ENCODE results near the gene ANO1.

The ANO1 gene

DNA sequence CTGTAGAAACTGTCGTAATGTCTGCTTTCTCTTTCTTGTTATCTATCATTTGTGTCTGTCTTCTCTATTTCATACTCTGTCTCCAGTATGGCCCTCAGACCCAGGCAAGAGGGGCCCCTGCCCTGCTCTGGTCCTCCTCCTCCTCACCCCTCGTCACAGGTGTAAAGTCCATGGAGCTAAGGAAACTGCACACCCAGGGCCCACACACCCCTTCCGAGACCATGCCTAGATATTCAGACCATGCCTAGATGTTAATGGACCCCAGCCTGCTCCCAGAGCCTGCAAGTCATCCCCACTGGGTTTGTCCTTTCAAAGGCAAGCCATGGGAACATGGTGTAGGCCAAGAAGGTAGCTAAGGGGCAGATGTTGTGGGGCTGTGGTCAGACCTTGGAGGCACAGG lies 24.1 kb upstream of the ANO1 start:
- no peak for DNase-seq

DNA sequence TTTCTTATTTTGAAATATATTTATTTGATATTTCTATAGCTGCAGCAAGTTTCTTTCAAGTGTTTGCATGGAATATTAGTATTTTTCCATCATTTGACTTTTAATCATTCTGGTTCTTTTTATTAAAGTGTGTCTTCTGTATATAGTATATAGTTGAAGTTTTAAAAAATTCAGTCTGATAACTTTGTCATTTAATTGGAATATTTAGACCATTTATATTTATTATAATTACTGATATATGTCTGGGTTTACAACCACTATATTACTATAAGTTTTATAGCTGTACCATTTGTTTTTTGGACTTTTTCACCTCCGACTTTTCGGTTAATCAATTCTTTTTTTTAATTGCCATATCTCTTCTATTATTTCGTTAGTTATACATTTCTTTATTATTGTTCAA lies 22.7 kb upstream of the ANO1 start:
- DNase-seq: no peak

DNA sequence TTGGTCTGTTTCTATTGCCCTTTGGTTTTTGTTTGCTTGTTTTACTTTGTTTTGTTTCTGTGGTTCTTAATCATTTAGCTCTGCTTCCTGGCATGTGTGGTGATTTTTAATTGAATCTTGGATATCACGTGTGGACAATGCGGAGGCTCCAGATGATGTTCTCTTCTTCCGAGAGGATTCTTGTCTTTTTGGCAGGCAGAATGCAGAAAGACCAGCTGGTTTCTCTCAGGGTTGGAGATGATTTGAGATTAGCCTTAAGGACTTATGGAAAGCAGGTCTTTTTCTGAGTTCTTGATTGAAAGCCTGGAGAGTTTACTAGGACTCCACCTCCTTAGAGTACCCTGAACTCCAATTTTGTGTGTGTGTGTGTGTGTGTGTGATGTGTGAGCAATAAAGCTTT lies 21.0 kb upstream of the ANO1 start:
- DNase-seq: no peak

DNA sequence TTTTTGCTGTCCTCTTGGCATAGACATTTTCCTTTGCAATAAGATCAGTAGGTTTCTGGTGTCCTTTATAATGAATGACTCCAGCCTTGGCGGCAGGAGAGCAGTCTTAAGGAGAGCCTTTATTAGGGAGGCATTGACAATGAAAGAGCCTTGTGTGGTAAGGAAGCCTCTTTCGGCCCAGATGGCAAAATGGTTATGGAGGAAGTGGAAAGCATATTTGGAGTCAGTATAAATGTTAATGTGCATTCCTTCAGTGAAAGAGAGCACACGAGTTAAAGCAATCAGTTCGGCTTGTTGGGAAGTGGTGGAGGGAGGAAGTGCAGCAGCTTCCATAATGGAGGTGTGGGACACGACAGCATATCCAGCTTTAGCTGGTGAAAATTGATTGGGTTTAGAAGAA lies 18.1 kb upstream of the ANO1 start:
- DNase-seq: no peak

DNA sequence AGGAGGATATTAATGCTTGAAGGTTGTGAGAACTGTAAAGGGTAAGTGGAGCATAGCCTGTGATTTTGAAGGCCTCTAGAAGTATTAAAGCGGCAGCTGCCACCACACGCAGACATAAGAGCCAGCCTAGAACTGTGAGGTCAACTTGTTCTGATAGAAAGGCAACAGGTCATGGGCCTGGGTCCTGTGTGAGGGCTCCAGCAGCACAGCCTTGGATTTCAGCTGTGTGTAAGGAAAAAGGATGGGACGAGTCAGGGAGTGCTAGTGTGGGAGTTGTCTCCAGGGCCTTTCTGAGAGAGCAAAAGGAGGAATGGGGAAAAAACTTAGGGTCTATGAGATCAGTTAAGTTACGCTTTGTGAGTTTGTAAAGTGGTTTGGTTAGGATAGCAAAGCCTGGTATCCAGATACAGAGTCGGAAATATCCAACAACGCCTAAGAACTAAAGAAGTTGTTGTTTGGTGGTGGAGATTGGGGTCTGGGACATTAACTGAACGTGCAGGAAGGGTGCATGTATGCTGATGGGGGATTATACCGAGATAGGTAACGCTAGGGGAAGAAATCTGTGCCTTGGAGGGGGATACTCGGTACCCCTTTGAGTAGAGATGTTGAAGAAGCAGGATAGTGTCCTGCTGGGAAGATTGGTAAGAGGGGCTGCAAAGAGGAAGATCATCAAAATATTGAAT lies 17.4 kb upstream of the ANO1 start:
- no peak for DNase-seq

DNA sequence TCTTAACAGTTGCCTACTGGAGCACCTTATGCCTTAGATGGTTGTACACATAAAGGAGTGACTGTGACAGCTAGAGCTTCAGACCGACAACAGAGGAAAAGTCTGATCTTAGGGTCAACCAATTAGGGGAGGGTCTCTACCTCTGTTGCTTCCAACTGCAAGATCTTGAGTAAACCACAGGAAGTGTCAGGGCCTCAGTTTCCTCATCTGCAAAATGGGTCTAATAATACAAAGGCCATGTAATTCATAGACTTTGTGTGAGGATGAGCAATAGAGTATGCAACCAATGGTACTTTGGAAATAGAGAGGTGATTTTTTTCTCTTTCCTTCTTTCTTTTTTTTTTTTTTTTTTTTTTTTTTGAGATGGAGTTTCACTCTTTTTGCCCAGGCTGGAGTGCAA lies 16.4 kb upstream of the ANO1 start:
- DNase-seq: no peak

DNA sequence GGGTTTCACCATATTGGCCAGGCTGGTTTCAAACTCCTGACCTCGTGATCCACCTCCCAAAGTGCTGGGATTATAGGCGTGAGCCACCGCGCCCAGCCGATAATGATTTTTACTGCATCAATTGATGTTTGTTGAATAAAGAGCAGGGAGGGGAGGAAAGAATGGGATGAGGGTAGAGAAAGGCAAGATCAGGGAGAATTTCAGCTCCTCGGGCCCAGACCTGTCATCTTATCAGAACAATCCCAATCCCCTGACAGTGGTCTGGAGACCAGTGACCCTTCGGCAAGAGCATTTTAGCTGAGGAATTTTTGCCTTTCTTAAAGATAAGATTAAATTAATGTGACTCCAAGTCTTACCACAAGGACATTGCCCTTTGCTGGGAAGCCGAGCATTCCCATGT lies 15.0 kb upstream of the ANO1 start:
- DNase-seq: no peak

DNA sequence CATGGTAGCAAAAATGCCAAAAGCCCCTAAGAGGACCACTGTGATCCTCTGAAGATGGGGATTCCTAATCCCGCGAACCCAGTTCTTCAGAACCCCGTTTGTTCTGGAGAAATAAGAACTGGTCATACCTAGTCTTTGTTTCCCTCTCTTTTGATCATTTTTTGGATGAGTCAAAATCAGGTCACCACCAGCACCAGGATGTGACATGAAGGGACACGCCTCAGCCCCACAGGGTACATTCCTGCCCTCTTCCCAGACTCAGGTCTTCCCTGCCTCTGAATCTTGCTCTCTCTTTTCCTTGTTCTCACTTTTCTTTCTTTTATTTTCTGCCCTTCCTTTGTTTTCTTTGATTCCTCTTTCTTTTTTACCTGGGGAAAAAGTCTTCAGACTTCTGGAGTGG lies 14.6 kb upstream of the ANO1 start:
- no peak for DNase-seq

DNA sequence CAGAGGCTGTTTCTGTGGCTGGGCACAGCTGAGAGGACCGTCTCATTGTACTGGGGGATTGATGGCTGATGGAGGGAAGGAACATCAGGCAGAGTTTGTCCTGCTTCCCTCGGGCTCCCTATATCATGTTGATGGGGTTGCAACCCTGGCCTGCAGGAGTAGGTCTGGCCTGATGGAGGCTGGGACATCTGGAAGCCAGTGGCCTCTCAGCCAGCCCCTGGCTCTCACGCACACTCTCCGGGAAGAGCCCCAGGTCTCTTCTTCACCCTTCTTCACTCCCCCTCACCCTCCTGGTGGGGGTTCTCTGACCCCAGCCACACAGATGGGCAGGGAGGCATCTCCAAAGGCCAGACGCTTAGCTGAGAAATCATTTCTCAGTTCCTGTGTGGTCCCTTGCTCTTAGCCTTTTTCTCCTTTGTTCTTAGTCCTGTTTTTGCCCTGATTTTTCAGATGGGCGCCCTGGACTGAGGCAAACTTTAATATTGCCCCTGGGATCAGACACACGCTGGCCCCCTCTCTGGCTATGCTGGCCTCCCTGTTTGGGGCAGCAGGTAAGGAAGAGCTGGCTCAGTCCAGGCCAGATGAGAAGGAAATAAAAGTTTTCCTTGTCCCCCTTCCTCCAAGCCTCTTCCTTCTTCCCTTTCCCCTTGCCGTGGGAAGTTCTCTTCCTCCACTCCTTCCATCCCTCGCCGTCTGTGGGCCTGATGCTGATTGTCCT lies 13.9 kb upstream of the ANO1 start:
- DNase-seq: no peak

DNA sequence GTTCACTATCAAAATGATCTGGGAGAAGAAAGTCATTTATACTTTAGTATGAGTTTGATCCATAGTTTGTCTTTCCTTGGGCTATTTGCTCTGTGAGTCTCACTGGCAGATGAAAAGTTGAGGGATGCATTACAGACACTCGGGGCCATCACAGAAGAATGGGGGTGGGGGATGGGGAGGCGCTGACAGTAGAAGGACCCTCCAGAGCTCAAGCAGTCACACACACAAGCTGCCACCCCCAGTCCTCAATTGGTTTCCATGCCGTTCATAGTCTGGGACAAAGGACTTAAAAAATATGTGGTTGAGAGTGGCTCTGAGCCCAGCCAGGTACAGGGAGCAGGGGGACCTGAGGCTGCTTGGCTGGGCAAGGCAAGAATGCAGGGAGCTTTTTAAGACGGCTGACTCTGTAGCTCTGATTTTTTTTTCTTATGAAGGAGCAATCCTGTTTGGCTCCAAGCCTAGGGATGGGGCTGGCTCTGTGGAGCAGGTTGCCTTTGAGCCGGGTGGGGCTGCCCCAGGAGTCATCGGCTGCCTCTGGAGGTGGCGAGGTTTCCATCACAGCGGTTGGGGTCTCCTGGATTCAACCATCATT lies 13.3 kb upstream of the ANO1 start:
- DNase-seq: no peak

DNA sequence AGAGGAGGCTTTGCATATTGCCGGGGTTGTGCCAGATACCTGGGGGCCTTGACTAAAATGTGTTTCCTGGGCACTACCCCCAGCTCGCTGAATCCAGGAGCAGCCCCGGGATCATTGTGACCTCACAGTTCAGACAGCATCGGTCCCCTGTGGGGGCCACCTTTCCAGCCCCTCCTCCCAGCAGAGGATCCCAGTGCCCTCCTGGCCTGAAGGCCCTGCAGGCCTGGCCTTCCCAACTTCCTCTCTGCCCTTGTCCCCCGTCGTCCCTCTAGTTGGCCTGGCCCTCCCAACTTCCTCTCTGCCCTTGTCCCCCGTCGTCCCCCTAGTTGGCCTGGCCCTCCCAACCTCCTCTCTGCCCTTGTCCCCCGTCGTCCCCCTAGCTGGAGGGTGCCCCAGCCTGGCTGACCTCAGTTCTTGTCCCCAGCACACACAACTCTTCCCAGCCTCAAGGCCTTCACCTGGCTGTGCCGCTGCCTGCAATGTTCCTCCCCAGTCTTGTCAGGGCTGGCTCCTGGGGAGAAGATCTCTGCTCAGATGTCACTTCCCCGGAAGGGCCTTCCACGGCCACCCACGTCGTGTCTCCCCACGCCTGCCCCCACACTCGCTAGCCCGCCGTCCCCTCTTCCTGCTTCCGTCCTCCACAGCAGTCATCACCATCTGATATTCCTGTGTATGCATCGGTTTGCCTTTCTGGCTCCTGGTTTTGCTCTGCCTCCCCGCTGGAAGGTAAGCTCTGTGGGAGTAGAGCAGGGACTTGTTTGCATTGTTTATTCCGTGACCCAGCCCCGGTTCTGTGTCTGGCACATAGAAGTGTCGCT lies 12.6 kb upstream of the ANO1 start:
- DNase-seq: no peak

DNA sequence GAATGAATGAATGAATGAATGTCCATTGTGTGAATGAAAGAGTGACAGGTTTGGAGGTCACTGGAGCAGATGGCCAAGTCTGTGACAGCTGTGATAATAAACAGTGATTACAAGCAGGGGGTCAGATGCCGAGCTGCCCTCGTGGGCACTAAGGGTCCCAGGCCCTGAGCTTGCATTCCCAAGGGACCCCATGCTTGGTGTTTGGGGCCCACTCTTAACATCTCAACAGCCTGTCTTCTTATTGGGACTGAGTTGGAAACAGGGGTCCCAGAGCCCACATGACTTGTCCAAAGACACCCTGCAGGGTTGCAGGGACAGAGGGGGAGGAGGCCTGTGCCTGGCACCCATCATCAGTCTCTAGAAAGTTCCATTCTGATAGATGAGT lies 12.0 kb upstream of the ANO1 start:
- DNase-seq: no peak

DNA sequence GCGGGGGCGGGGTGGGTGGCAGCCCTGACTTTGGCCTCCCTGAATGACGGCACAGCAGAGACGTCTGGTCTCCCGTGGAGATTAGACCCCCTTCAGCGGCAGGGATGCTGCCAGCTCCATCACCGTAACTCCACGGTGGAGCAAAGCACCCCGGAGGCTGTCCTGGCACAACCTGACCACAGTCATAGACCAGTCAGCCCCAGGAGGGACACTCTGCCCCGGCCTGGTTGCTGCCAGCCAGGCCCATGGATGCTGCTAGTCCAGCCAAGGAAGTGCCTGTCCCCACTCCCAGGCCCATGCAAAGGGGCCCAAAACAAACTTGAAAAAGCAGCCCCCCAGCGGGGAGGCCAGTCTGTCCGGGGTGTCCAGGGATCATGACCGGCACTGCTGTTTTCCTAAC lies 11.5 kb upstream of the ANO1 start:
- DNase-seq: no peak

DNA sequence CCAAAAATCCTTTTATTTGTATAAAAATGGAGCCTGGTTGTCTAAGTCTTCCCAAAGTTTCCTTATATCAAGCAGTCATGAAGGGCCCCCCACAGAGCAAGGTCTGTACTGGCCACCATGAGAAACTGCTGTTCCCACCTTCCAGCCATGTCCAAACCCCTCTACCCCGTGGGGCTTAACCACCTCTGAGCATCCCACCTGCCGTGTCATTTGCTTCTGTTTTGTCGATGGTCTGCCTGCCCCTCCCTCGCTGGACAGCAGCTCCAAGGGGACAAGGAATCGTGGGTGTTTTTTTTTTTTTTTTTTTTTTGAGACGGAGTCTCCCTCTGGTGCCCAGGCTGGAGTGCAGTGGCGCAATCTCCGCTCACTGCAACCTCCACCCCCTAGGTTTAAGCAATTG lies 11.1 kb upstream of the ANO1 start:
- DNase-seq: no peak

DNA sequence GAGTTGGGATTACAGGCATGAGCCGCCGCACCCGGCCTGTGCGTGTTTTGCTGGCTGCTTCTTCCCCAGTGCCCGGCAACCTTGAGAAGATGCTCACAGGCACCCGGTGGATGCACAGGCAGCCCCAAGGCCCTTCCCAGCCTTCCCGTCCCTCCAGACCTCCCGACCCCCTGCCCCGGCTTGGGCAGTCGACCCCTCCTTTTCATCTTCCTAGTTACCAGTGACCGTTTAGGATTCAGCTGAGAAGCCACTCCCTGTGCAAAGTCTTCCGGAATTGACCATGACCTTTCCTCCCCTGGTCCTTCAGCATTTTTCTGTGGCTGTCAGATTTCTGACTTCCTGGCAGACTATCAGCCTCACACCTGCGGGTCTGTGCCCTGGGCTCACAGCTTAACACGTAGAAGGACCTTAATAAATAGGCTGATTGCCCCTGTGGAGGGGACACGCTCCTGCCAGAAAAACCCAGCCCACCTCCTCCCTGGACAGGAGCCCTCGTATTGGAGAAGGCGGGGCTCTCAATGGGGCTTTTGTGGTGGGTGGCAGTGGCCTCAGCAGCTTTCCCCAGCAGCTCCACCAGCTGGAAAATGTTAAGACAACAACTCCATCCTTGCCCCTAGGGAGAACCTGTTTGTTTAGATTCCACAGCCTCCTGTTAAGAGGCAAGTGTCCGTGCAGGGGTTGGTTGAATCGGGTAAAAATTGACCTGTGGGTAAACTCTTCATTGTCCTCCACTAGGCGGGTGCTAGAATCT lies 10.4 kb upstream of the ANO1 start:
- DNase-seq: no peak

DNA sequence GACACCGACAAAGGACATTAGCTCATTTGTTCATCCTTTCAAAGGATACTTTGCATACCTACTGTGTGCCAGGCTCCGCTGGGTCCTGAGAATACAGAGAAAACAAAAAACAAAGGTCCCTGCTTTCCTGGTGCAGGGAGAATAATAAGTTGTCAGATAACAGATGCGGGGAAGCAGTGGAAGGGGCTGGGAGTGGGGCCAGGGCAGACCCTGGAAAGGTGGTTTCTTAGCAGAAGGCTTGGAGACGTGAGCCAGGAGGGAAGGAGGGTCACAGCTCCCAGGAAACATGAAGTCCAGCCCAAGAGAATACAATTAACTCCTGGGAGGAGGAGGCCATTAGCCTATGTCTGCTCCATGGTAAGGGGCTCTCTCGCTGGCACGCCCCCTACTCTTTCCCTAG lies 9.8 kb upstream of the ANO1 start:
- no peak for DNase-seq

DNA sequence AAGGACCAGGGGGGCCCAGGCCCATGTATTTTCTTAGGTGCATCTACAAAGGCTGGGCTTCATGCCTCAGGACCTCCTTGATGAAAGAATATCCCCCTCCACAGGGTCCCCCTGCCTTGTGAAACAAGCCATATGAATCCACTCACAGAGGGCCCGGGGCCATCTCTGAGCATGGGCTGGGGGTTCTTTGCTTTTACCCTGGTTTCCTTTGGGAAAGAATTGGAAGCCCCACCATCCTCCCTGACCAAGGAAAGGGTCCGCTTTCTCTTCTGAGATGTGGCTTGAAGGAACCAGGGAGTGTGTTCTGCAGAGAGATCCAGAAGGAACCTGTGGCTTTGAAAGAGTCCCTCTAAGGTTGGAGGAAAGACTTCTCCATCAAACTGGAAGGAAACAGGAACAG lies 9.2 kb upstream of the ANO1 start:
- DNase-seq: no peak

DNA sequence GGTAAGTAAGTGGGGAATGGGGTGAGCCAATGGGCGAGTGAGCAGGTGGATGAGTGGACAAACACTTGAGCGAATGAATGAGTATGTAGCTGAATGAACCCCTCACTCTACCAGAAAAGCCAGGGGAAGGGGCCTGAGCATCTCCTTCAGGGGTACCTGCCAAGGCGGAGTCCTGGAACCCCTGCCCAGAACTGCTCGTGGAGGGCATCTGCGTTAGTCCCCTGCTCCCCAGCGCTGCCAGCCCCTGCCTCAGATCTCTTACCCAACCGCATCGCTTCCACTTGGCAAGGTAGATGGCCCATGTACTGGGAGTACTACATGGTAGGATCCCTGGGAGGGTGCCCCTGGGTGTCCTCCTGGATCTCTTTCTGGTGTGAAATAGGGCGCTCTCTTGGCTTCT lies 7.4 kb upstream of the ANO1 start:
- no peak for DNase-seq

DNA sequence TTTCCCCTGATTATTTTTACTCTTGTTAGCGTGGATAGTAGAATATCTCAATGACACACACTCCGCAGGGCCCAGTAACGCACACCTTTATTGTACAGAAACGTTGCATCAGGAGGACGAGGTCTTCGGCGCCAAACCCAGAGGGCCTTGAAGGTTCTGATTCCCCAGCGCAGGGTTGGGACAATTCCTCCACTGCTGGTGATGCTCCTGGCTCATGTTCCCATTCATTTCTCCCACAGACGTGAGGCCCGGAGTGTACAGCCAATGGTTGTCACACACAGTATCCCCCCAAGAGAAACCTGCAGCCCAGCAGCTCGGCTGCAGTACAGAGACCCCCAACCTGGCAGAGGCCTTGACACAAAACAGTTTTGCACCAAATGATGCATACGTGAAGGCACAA lies 6.1 kb upstream of the ANO1 start:
- DNase-seq: no peak

DNA sequence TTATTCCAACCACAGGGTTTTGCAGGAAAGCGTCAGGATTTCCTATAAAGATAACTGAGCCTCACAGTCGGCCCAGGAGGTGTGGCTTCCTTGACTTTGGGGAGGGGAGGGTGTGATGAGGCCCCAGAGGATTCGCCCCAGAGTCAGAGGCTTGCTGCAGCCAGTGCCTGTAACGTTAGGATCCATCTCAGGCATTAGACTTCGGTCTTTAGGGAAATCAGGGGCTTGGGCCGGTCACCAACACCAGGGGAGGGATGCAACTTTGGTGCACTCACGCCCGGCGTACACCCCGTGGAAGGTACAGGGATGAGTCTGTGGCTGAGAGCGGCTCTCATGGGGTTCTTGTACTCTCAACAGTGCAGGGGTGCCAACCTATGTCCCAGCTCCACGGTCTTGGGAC lies 5.7 kb upstream of the ANO1 start:
- DNase-seq: no peak

DNA sequence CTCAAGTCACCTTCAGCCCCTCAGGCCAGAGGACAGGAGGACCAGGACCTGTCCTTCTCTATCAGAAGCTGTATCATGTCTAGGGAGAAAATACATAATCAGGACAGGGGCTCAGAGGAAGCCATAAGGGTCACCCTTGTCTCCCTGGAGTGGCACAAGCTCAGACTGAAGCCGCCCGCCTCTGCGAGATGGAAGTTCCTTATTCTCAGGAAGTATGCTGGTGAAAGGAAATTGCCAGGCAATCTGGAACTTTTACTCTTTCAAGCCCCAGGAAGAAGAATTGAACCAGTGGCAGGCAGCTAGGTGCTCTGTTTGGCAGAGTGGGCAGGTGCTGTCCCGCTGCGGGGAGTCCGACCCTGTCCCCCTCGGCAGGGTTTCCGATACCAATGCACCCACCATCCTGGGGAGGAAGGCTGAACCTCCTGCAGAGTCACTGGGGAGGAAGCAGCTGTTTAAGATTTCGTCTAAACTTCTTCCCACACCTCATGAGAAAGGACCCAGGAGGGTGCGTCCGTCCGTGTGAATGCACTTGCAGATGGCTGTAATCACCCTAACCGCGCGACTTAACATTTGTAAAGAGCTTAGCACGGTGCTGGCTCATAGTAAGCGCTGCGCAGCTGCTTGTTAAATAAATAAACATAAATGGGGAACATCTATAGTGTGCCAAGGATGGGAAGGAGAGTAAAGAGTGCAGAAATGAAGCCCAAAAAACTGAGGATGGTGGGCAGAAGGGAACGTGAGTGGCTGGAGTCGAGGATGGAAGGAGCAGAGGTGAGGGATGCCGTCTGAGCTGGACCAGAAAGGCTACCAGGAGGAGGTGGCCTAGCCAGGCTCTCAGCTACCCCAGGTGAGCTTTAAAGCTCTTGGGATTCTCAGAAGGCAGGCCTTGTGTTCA lies 5.0 kb upstream of the ANO1 start:
- DNase-seq: no peak

DNA sequence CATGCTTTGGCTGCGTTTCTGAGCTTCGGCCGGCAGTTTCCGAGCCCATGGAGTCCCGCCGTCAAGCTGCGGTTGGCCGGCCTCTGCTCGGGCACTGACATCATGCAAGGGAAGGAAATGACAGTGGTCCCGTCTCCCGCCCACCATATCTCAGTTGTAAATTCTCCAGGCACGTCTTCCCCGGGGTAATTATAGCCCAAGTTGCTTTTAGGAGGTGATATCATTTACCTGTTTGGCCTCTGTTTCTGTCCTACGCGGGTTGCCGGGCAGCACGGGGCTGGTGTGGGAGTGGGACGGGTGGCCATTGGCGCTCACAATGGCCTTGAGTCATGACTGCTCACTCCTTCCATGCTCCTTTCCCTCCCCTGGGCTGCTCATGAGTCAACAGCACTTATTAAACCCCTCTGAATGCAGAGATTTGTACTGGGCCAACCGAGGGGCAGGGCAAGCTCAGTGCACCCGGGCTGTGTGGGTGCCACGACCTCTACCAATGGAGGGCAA lies 4.2 kb upstream of the ANO1 start:
- DNase-seq: no peak
